ENCODE data around the gene AIFM1. TPM values are rescaled to one million over a fixed set of nuclear protein-coding genes. Genes with fewer than 3 reads are reported as not detected.

AIFM1 gene
- total and polyA plus RNA-seq, 7 experiments from 2014 or later: 11.6 to 35.8 (median 24.8) TPM

GRCh38 chrX:130179170-130179569 lies 13.5 kb upstream of the AIFM1 start:
- peak overlapping the region in 5 of 10 donors; percentile 1 to 53 (median 14) for H3K4me3 Mint-ChIP-seq
- POLR2A ChIA-PET: no interaction called here
- H3K36me3 Mint-ChIP-seq: peaks cover 0 to 19% (median 5%) of the 10 kb centered on the region in 5 donors

GRCh38 chrX:130176942-130177341 lies 11.3 kb upstream of the AIFM1 start:
- no peak overlapping the region for H3K4me3 ChIP-seq (ENCODE audit: low read length)
- ChIA-PET POLR2A (interaction anchor here (0.6 to 1.7 kb wide), 4 partner anchors 10 to 92 kb away, joined by 4 to 9 read pairs (median 4); partner anchors contain the start of gene AIFM1), CTCF (interaction anchor here (1.5 kb wide), 1 partner anchor 17 kb away, joined by 4 read pairs; no protein-coding TSS in a partner anchor)
- peaks cover 0 to 8% (median 0%) of the 10 kb centered on the region in 3 experiments for H3K36me3 ChIP-seq (ENCODE audit: control insufficient read depth in 2 of 3, insufficient read depth in 3 of 3, low read length in 3 of 3)
- H3K27me3 ChIP-seq (ENCODE audit: control insufficient read depth in 2 of 2, insufficient read depth in 2 of 2, low read length in 2 of 2): no peaks in the 10 kb centered on the region
- H3K4me3 Mint-ChIP-seq: peak overlapping the region in 5 of 10 donors; percentile 54 to 73 (median 60)
- peaks cover 0 to 19% (median 4%) of the 10 kb centered on the region in 5 donors for H3K36me3 Mint-ChIP-seq
- intact Hi-C loops (cut with micrococcal nuclease): no loop called here
- H3K4me1 ChIP-seq (ENCODE audit: control insufficient read depth in 2 of 2, insufficient read depth in 2 of 2, low read length in 2 of 2): peaks cover 12 to 26% of the 10 kb centered on the region in 2 donors
- H3K9me3 Mint-ChIP-seq: peaks cover 0 to 3% (median 0%) of the 10 kb centered on the region in 11 donors
- H3K9me3 ChIP-seq (ENCODE audit: control insufficient read depth in 2 of 3, low read length in 3 of 3): no peaks in the 10 kb centered on the region
- ATAC-seq (no peak), DNase-seq (no peak)
- H3K27ac ChIP-seq (ENCODE audit: low read depth, low read length): no peak overlapping the region
- peaks cover 15 to 58% (median 53%) of the 10 kb centered on the region in 7 donors for H3K4me1 Mint-ChIP-seq
- peak overlapping the region in 4 of 9 donors; percentile 0 to 94 (median 60) for H3K27ac Mint-ChIP-seq
- H3K27me3 Mint-ChIP-seq: no peaks in the 10 kb centered on the region

More at GRCh38 chrX:130179170-130179569, 13.5 kb upstream of the AIFM1 start:
- peaks cover 0 to 5% (median 0%) of the 10 kb centered on the region in 3 experiments for H3K36me3 ChIP-seq (ENCODE audit: control insufficient read depth in 2 of 3, insufficient read depth in 3 of 3, low read length in 3 of 3)
- no peak overlapping the region for H3K4me3 ChIP-seq (ENCODE audit: low read length)
- H3K9me3 ChIP-seq (ENCODE audit: control insufficient read depth in 2 of 3, low read length in 3 of 3): no peaks in the 10 kb centered on the region
- DNase-seq (no peak), ATAC-seq (no peak)
- intact Hi-C loops (cut with micrococcal nuclease): no loop called here
- peaks cover 10 to 26% of the 10 kb centered on the region in 2 donors for H3K4me1 ChIP-seq (ENCODE audit: control insufficient read depth in 2 of 2, insufficient read depth in 2 of 2, low read length in 2 of 2)
- Mint-ChIP-seq H3K9me3 (peaks cover 0 to 1% (median 0%) of the 10 kb centered on the region in 11 donors), H3K4me1 (peaks cover 15 to 60% (median 51%) of the 10 kb centered on the region in 7 donors), H3K27ac (peak overlapping the region in 8 of 9 donors; percentile 54 to 94 (median 88)), H3K27me3 (no peaks in the 10 kb centered on the region)
- CTCF ChIA-PET: no interaction called here
- H3K27ac ChIP-seq (ENCODE audit: low read depth, low read length): peak overlapping the region; percentile 57
- H3K27me3 ChIP-seq (ENCODE audit: control insufficient read depth in 2 of 2, insufficient read depth in 2 of 2, low read length in 2 of 2): no peaks in the 10 kb centered on the region

- Histone ChIP-seq H3K4me3 (ENCODE audit: low read length) (no peak overlapping the region), H3K27ac (ENCODE audit: low read depth, low read length) (no peak overlapping the region), H3K9me3 (ENCODE audit: control insufficient read depth in 2 of 3, low read length in 3 of 3) (no peaks in the 10 kb centered on the region), H3K27me3 (ENCODE audit: control insufficient read depth in 2 of 2, insufficient read depth in 2 of 2, low read length in 2 of 2) (no peaks in the 10 kb centered on the region), H3K4me1 (ENCODE audit: control insufficient read depth in 2 of 2, insufficient read depth in 2 of 2, low read length in 2 of 2) (peaks cover 12 to 26% of the 10 kb centered on the region in 2 donors), H3K36me3 (ENCODE audit: control insufficient read depth in 2 of 3, insufficient read depth in 3 of 3, low read length in 3 of 3) (peaks cover 0 to 14% (median 0%) of the 10 kb centered on the region in 3 experiments)
- Mint-ChIP-seq H3K27ac (peak overlapping the region; percentile 0 to 94 (median 46)), H3K9me3 (peaks cover 0 to 3% (median 0%) of the 10 kb centered on the region in 11 donors), H3K27me3 (no peaks in the 10 kb centered on the region), H3K4me1 (peaks cover 15 to 58% (median 53%) of the 10 kb centered on the region in 7 donors), H3K36me3 (peaks cover 0 to 19% (median 4%) of the 10 kb centered on the region in 5 donors), H3K4me3 (peak overlapping the region in 8 of 10 donors; percentile 2 to 73 (median 57))
- ChIA-PET POLR2A (interaction anchor here (0.6 to 1.7 kb wide), 3 partner anchors 10 to 91 kb away, joined by 4 to 9 read pairs (median 4); partner anchors contain the start of gene AIFM1), CTCF (interaction anchor here (1.0 to 1.5 kb wide), 2 partner anchors 18 to 95 kb away, joined by 4 to 5 read pairs; no protein-coding TSS in a partner anchor)
- intact Hi-C loops (cut with micrococcal nuclease): no loop called here
- no peak for DNase-seq
- no peak for ATAC-seq
Observed at GRCh38 chrX:130176354-130176776, 10.7 kb upstream of the AIFM1 start.

- intact Hi-C loops (cut with micrococcal nuclease): loop anchor here in 1 of 2 donors (5.0 kb wide), 3 partner anchors 53 to 398 kb away; partner anchors contain the start of gene SASH3
- Histone ChIP-seq H3K36me3 (ENCODE audit: control insufficient read depth in 2 of 3, insufficient read depth in 3 of 3, low read length in 3 of 3) (peaks cover 0 to 14% (median 0%) of the 10 kb centered on the region in 3 experiments), H3K27ac (ENCODE audit: low read depth, low read length) (no peak overlapping the region), H3K4me3 (ENCODE audit: low read length) (no peak overlapping the region), H3K9me3 (ENCODE audit: control insufficient read depth in 2 of 3, low read length in 3 of 3) (no peaks in the 10 kb centered on the region), H3K4me1 (ENCODE audit: control insufficient read depth in 2 of 2, insufficient read depth in 2 of 2, low read length in 2 of 2) (peaks cover 12 to 26% of the 10 kb centered on the region in 2 donors), H3K27me3 (ENCODE audit: control insufficient read depth in 2 of 2, insufficient read depth in 2 of 2, low read length in 2 of 2) (no peaks in the 10 kb centered on the region)
- H3K9me3 Mint-ChIP-seq: peaks cover 0 to 3% (median 0%) of the 10 kb centered on the region in 11 donors
- ATAC-seq (no peak), DNase-seq (no peak)
- no peaks in the 10 kb centered on the region for H3K27me3 Mint-ChIP-seq
- H3K4me3 Mint-ChIP-seq: peak overlapping the region in 8 of 10 donors; percentile 12 to 96 (median 68)
- ChIA-PET POLR2A (interaction anchor here (1.9 kb wide), 1 partner anchor 9 kb away, joined by 4 read pairs; the partner anchor contains the start of gene AIFM1), CTCF (no interaction called here)
- H3K27ac Mint-ChIP-seq: peak overlapping the region in 7 of 9 donors; percentile 20 to 94 (median 57)
- H3K4me1 Mint-ChIP-seq: peaks cover 13 to 58% (median 56%) of the 10 kb centered on the region in 7 donors
- H3K36me3 Mint-ChIP-seq: peaks cover 0 to 17% (median 4%) of the 10 kb centered on the region in 5 donors
Observed at GRCh38 chrX:130174937-130175336, 9.3 kb upstream of the AIFM1 start.

DNA sequence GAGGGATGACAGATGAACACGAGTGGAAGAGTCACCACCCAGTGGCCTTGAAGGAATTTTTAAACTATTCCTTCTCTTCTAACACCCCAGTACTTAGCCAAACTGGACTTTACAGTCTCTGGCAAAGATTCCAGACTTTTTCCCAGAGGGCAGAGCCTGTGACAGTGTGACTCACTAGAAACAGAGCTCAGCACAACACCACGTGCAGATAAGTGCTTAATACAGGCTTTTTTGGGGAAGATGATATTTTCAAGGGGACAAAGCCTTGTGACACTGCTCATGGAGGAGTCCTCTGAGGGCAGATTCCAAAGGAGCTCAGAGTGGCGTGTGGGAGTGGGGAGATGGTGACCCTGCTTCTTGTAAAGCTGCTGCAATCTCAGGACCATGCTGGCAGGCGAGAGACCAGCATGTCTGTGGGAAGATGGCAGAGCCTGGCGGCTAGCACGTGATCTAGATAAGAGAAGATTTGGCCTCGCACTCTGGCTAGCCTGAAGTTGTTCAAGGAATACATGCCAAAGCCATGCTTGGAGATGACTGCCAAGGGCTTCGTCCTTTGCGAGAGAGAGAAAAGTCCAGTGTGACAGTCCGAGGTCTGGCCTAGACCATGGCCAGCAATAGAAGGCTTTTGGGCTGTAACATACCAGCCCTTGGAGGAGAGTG lies 8.5 kb upstream of the AIFM1 start:
- no peak for ATAC-seq
- H3K27ac ChIP-seq (ENCODE audit: low read depth, low read length): peak overlapping the region; percentile 74
- ChIA-PET CTCF (no interaction called here), POLR2A (interaction anchor here (0.6 to 1.9 kb wide), 5 partner anchors 9 to 90 kb away, joined by 3 to 8 read pairs (median 4); partner anchors contain the start of gene AIFM1)
- H3K4me3 ChIP-seq (ENCODE audit: low read length): peak overlapping the region; percentile 82
- peak overlapping the region; percentile 86 to 94 (median 88) for H3K27ac Mint-ChIP-seq
- no peaks in the 10 kb centered on the region for H3K27me3 Mint-ChIP-seq
- peaks cover 0 to 14% (median 0%) of the 10 kb centered on the region in 3 experiments for H3K36me3 ChIP-seq (ENCODE audit: control insufficient read depth in 2 of 3, insufficient read depth in 3 of 3, low read length in 3 of 3)
- peaks cover 12 to 26% of the 10 kb centered on the region in 2 donors for H3K4me1 ChIP-seq (ENCODE audit: control insufficient read depth in 2 of 2, insufficient read depth in 2 of 2, low read length in 2 of 2)
- H3K4me3 Mint-ChIP-seq: peak overlapping the region; percentile 85 to 96 (median 92)
- peaks cover 8 to 52% (median 48%) of the 10 kb centered on the region in 7 donors for H3K4me1 Mint-ChIP-seq
- intact Hi-C loops (cut with micrococcal nuclease): loop anchor here in 1 of 2 donors (5.0 kb wide), 3 partner anchors 52 to 397 kb away; partner anchors contain the start of gene SASH3
- H3K9me3 Mint-ChIP-seq: peaks cover 0 to 3% (median 0%) of the 10 kb centered on the region in 11 donors
- H3K36me3 Mint-ChIP-seq: peaks cover 0 to 14% (median 4%) of the 10 kb centered on the region in 5 donors
- no peaks in the 10 kb centered on the region for H3K9me3 ChIP-seq (ENCODE audit: control insufficient read depth in 2 of 3, low read length in 3 of 3)
- H3K27me3 ChIP-seq (ENCODE audit: control insufficient read depth in 2 of 2, insufficient read depth in 2 of 2, low read length in 2 of 2): no peaks in the 10 kb centered on the region
- no peak for DNase-seq

GRCh38 chrX:130173190-130173895 lies 7.7 kb upstream of the AIFM1 start:
- Histone ChIP-seq H3K4me1 (ENCODE audit: control insufficient read depth in 2 of 2, insufficient read depth in 2 of 2, low read length in 2 of 2) (peaks cover 12 to 26% of the 10 kb centered on the region in 2 donors), H3K4me3 (ENCODE audit: low read length) (peak overlapping the region; percentile 82)
- peak overlapping the region; percentile 86 to 94 (median 88) for H3K27ac Mint-ChIP-seq

More at GRCh38 chrX:130173190-130173895, 7.7 kb upstream of the AIFM1 start:
- H3K9me3 ChIP-seq (ENCODE audit: control insufficient read depth in 2 of 3, low read length in 3 of 3): no peaks in the 10 kb centered on the region
- peak overlapping the region; percentile 85 to 96 (median 92) for H3K4me3 Mint-ChIP-seq
- H3K27me3 ChIP-seq (ENCODE audit: control insufficient read depth in 2 of 2, insufficient read depth in 2 of 2, low read length in 2 of 2): no peaks in the 10 kb centered on the region
- H3K9me3 Mint-ChIP-seq: peaks cover 0 to 3% (median 0%) of the 10 kb centered on the region in 11 donors
- H3K27ac ChIP-seq (ENCODE audit: low read depth, low read length): peak overlapping the region; percentile 74
- DNase-seq (peak in 2 of 9 donors; percentile 16 to 35), ATAC-seq (peak; percentile 31)
- ChIA-PET CTCF (no interaction called here), POLR2A (interaction anchor here (0.7 to 1.9 kb wide), 3 partner anchors 8 to 91 kb away, joined by 3 to 4 read pairs (median 3); partner anchors contain the start of gene AIFM1)
- H3K36me3 Mint-ChIP-seq: peaks cover 0 to 13% (median 4%) of the 10 kb centered on the region in 5 donors
- intact Hi-C loops (cut with micrococcal nuclease): loop anchor here (1.0 to 5.0 kb wide), 8 partner anchors 8 to 396 kb away; partner anchors contain the start of genes AIFM1 (in 1 of the 2), BCORL1 (in 1 of the 2), SASH3 (in 1 of the 2) and ZNF280C (in 1 of the 2)
- H3K27me3 Mint-ChIP-seq: no peaks in the 10 kb centered on the region
- H3K36me3 ChIP-seq (ENCODE audit: control insufficient read depth in 2 of 3, insufficient read depth in 3 of 3, low read length in 3 of 3): peaks cover 0 to 14% (median 0%) of the 10 kb centered on the region in 3 experiments
- H3K4me1 Mint-ChIP-seq: peaks cover 8 to 52% (median 45%) of the 10 kb centered on the region in 7 donors

Measured in naive thymus-derived CD4-positive, alpha-beta T cell (primary cell).